Right ventricle myocardium inferior (tissue), 1 donor: Measurements from ENCODE around the gene KLHL29. TPM values are rescaled to one million over a fixed set of nuclear protein-coding genes. Genes with fewer than 3 reads are reported as not detected.
A peak's percentile ranks its signal among the peaks of the same experiment; 100 is the strongest.

ENCODE experiments used
- ATAC-seq: fragments of 200-7000 bp; cut with Tn5 transposase; one replicate; pipeline ENCODE4 v1.9.1; 2020; ENCODE audit warnings: mild to moderate bottlenecking, moderate library complexity
- DNase-seq: peaks from one replicate; pipeline ENCODE4 v3.0.0; 2021; ENCODE audit errors: missing footprints
- intact Hi-C: fragments of 100-400 bp; cut with DNase I; formaldehyde crosslinking; loops from one replicate; pipeline ENCODE4 v1.11.0; 2022
- total RNA-seq: library from RNA; stranded (reverse); fragmentation: NEBNext Ultra II Directional; extraction: Animal tissue kit (Norgen Biotek cat#: 25700); gene quantifications from one replicate; pipeline ENCODE4 v1.2.1, GENCODE V29; 2021
- donor health status: DM: no; HTN: yes; CAD: no; lungs with severe emphysema.

Gene KLHL29
- total RNA-seq, 1 donor from 2014 or later = 0.54 TPM

GRCh38 chr2:23619941-23620340 is 235.0 kb downstream of the KLHL29 start:
- intact Hi-C loops = no loop called here
- ATAC-seq (no peak), DNase-seq (no peak)

- DNase-seq (no peak), ATAC-seq (no peak)
- intact Hi-C loops = no loop called here
Observed at GRCh38 chr2:23620841-23621341, 235.9 kb downstream of the KLHL29 start.

GRCh38 chr2:23621616-23622015 is 236.6 kb downstream of the KLHL29 start:
- ATAC-seq (no peak), DNase-seq (no peak)
- intact Hi-C loops = no loop called here

DNA sequence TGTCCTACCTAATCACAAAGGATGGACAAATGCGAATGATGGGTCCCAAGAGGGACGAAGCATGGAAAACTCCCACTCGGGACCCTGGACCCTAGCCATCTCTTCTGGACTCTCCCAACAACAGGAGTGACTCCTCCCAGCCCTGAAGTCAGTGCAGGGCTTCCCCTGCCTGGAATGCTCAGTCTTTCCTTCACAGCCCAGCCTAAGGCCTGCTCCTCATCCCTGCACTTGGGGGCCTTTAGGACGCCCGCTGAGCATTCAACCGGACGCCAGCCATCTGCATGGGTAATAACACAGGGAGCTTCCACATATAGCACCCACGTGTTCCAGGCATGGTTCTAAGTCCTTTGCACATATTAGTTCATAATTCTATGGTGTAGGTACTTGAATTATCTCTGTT is 237.5 kb downstream of the KLHL29 start:
- no peak for ATAC-seq
- intact Hi-C loops = no loop called here
- DNase-seq = no peak

- no peak for ATAC-seq
- intact Hi-C loops = no loop called here
Observed at GRCh38 chr2:23622966-23623675, 238.1 kb downstream of the KLHL29 start.

GRCh38 chr2:23624378-23624777 is 239.4 kb downstream of the KLHL29 start:
- DNase-seq (no peak), ATAC-seq (no peak)
- intact Hi-C loops = no loop called here

More at GRCh38 chr2:23622966-23623675, 238.1 kb downstream of the KLHL29 start:
- DNase-seq = no peak

DNA sequence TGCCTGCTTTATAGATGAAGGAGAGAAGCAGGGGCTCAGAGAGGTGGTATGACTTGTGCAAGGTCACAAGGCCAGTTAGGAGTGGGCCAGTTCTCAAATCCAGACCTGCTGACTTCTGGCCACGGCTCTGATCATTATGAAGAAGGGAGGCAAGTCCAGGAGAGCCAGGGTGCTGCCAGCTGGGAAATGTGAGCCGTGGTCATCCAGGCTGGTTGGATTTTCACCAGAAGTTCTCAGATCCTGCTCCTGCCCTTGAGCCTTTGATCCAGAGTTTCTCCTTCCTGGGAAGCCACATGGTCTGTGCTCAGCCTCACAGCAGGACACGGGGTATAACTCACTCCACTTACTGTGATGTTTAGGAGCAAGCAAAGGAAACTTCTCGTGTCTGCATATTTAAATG is 239.9 kb downstream of the KLHL29 start:
- DNase-seq = no peak
- intact Hi-C loops = no loop called here

GRCh38 chr2:23625726-23626125 is 240.7 kb downstream of the KLHL29 start:
- ATAC-seq (no peak), DNase-seq (no peak)
- intact Hi-C loops = no loop called here

More for the DNA sequence above, 239.9 kb downstream of the KLHL29 start:
- ATAC-seq = no peak

DNA sequence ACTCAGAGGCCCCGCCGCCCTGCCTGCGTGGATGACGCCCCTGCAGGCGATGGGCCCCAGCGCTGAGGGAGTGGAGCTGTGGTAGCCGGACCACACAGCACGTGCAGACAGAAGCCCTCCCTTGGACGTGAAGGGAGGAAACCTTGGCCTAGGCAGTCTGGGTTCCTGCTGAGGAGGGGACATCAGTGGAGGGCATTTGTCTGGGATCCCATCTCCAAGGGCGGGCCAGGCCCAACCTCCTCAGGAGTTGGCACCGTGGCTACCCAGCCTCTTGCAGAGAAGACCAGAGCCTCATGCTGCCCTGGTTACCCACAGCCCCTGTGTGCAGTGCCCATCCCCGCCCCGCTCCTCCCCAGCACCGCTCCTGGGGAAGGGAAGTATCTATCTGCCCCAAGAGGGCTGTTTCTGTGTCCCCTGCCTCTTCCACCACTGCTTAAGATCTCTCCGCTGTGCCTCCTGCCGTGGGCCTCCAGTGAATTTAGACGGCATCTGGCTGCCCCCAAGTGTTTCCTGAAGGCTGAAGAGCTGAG is 241.8 kb downstream of the KLHL29 start:
- ATAC-seq (no peak), DNase-seq (no peak)
- intact Hi-C loops = no loop called here

- intact Hi-C loops = no loop called here
Observed at GRCh38 chr2:23627236-23628009, 242.4 kb downstream of the KLHL29 start.

GRCh38 chr2:23628926-23629771 is 244.2 kb downstream of the KLHL29 start:
- no peak for ATAC-seq
- intact Hi-C loops = no loop called here
- DNase-seq = no peak

More at GRCh38 chr2:23627236-23628009, 242.4 kb downstream of the KLHL29 start:
- no peak for ATAC-seq
- DNase-seq = no peak

DNA sequence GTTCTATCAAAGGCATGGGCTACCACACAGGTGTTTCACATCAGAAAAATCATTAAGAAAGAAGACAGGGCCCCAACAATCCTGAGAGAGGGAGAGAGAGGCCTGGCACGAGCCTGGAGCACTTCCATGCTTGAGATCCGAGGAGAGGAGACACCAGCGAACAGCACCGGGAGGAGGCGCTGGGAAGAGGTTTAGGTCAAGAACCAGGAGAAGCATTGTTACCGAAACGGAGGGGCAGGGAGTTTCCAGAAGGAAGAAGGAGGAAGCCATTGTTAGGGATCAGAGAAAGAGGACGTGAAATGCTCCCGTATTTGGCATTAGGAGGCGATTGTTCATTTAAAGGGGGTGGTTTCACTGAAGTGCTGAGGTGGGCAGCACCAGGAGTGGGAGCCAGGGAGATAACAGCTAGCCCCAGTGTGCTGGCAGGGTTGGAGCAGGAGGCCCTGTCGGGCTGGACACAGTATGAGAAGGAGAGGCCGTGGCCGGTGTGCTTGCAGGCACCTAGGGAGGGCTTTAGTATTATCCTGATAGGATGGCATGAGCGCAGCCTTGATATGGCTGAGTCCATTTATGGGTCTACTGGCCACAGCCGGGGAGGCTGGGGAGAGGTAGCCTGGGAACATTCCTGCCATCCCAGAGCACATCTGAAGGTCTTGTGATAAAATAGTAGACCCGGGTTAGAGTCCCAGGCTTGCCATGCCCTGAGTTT is 244.9 kb downstream of the KLHL29 start:
- ATAC-seq = no peak
- intact Hi-C loops = no loop called here

DNA sequence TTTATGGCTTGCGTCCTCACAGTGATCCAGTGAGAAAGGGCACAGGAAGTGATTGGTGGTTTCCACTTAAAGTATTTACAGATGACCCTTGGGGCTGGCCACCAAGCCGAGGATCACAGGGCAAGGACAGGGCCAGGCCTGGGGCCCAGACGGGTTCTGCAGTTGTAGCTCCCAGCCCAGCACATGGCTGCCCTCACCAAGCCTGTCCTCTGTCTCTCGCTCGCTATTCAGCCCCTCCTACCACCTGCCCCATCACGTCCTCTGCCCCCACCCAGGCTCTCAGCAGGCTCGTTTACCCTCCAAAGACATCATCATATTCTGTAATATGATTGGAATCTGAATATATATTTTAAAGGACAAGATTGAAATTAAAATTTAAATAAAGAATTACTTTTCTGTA is 246.0 kb downstream of the KLHL29 start:
- DNase-seq (no peak), ATAC-seq (no peak)
- intact Hi-C loops = no loop called here

More for the DNA sequence above, 244.9 kb downstream of the KLHL29 start:
- no peak for DNase-seq

DNA sequence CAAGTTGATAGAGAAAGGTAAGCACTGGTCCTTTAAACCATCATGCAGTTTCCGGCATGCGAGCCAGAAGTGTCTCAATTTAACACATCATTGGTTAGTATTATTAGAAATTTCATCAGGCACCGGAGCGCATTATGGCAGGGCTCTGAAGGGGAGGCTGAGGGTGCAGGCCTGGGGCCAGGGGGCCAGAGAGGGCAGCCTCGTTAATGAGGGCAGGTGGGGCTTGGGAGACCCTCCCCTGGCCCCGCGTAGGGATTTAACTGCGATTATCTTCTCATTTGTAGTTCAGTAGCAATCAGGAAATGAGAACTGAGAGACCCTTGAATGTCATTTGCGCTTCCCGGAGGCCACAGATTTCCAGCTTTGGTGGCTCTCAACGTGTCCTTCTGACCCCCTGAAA is 246.4 kb downstream of the KLHL29 start:
- ATAC-seq = no peak
- DNase-seq = no peak
- intact Hi-C loops = no loop called here

- DNase-seq = no peak
- ATAC-seq = no peak
- intact Hi-C loops = no loop called here
Observed at GRCh38 chr2:23632386-23632785, 247.4 kb downstream of the KLHL29 start.

GRCh38 chr2:23632831-23633395 is 247.9 kb downstream of the KLHL29 start:
- ATAC-seq = no peak
- intact Hi-C loops = no loop called here
- no peak for DNase-seq

GRCh38 chr2:23633966-23634365 is 249.0 kb downstream of the KLHL29 start:
- DNase-seq (peak; percentile 69), ATAC-seq (no peak)
- intact Hi-C loops = no loop called here
